ENCODE data around the gene ITGAL.
"Not testable (repeated sequence)": the region's sequence is repeated elsewhere in the genome, so short reads cannot be mapped to it uniquely, and the experiment has no call there.

- TF ChIP-seq, protein P1, sequence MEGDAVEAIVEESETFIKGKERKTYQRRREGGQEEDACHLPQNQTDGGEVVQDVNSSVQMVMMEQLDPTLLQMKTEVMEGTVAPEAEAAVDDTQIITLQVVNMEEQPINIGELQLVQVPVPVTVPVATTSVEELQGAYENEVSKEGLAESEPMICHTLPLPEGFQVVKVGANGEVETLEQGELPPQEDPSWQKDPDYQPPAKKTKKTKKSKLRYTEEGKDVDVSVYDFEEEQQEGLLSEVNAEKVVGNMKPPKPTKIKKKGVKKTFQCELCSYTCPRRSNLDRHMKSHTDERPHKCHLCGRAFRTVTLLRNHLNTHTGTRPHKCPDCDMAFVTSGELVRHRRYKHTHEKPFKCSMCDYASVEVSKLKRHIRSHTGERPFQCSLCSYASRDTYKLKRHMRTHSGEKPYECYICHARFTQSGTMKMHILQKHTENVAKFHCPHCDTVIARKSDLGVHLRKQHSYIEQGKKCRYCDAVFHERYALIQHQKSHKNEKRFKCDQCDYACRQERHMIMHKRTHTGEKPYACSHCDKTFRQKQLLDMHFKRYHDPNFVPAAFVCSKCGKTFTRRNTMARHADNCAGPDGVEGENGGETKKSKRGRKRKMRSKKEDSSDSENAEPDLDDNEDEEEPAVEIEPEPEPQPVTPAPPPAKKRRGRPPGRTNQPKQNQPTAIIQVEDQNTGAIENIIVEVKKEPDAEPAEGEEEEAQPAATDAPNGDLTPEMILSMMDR (IDR thresholded peaks at IDR 0.05), result not testable (repeated sequence)
- not testable (repeated sequence) for TF ChIP-seq POLR2A (IDR thresholded peaks at IDR 0.05)
Measured at GRCh38 chr16:30540916-30541464, 68.4 kb downstream of the ITGAL start.

All from adrenal gland (tissue), 5 donors.